Measurements from ENCODE around the gene GDF7. TPM values are rescaled to one million over a fixed set of nuclear protein-coding genes. Genes with fewer than 3 reads are reported as not detected.
"Not testable (repeated sequence)": the region's sequence is repeated elsewhere in the genome, so short reads cannot be mapped to it uniquely, and the experiment has no call there.

Gene GDF7
- polyA plus RNA-seq, 1 experiment = 0.32 TPM

DNA sequence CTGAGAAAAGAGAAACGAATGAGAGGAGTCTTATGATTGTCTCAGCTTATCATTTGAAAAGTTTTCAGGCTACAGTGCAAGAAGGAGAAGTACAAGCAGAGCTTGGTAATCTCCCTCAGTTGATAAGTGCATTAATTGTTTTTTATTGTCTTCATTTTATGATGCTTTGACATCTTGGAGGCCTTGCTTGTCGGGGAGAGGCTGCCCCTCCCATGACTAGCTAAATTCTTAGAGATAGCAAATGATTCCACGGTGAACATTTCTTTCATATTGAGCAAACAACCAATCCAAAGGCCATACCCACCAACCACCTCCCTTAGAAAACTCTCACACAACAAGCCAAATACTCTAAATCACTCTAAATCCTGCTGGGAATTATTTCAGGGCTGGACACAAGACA lies 39.8 kb downstream of the GDF7 start:
- H3K4me3 ChIP-seq (ENCODE audit: low read depth, low read length) = no peak overlapping the region
- CTCF ChIA-PET = interaction anchor here (1.2 to 1.6 kb wide), 3 partner anchors 16 to 72 kb away, joined by 3 read pairs; partner anchors contain the start of gene HS1BP3
- no peaks in the 10 kb centered on the region for H3K36me3 ChIP-seq (ENCODE audit: control insufficient read depth, insufficient read depth, low read length)
- POLR2A ChIA-PET = no interaction called here
- TF ChIP-seq, protein P1, sequence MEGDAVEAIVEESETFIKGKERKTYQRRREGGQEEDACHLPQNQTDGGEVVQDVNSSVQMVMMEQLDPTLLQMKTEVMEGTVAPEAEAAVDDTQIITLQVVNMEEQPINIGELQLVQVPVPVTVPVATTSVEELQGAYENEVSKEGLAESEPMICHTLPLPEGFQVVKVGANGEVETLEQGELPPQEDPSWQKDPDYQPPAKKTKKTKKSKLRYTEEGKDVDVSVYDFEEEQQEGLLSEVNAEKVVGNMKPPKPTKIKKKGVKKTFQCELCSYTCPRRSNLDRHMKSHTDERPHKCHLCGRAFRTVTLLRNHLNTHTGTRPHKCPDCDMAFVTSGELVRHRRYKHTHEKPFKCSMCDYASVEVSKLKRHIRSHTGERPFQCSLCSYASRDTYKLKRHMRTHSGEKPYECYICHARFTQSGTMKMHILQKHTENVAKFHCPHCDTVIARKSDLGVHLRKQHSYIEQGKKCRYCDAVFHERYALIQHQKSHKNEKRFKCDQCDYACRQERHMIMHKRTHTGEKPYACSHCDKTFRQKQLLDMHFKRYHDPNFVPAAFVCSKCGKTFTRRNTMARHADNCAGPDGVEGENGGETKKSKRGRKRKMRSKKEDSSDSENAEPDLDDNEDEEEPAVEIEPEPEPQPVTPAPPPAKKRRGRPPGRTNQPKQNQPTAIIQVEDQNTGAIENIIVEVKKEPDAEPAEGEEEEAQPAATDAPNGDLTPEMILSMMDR (IDR thresholded peaks at IDR 0.05; ENCODE audit: insufficient read depth, low read depth, low read length) = no peak
- H3K27me3 ChIP-seq (ENCODE audit: control insufficient read depth, insufficient read depth, low read length) = no peaks in the 10 kb centered on the region
- DNase-seq (ENCODE audit: low read depth) = no peak

DNA sequence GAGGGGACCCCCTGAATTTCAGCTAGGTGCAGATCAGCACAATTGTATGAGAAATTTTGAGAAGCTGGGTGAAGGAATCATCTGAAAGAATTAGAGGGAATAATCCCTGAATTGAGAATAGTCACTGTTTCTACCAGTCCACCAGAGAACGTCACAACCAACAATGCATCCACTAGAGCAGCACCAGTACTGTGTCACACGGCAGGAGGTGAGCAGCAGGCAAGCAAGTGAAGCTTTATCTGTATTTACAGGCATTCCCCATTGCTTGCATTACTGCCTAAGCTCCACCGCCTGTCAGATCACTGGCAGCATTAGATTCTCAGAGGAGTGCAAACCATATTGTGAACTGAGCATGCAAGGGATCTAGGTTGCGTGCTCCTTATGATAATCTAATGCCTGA lies 40.7 kb downstream of the GDF7 start:
- no peak for DNase-seq (ENCODE audit: low read depth)
- no peaks in the 10 kb centered on the region for H3K36me3 ChIP-seq (ENCODE audit: control insufficient read depth, insufficient read depth, low read length)
- no peaks in the 10 kb centered on the region for H3K27me3 ChIP-seq (ENCODE audit: control insufficient read depth, insufficient read depth, low read length)
- TF ChIP-seq, protein P1 (IDR thresholded peaks at IDR 0.05; ENCODE audit: insufficient read depth, low read depth, low read length) = no peak
- CTCF ChIA-PET = interaction anchor here (0.9 to 1.3 kb wide), 3 partner anchors 17 to 115 kb away, joined by 3 to 4 read pairs (median 3); no protein-coding TSS in a partner anchor
- POLR2A ChIA-PET = no interaction called here
- H3K4me3 ChIP-seq (ENCODE audit: low read depth, low read length) = no peak overlapping the region

DNA sequence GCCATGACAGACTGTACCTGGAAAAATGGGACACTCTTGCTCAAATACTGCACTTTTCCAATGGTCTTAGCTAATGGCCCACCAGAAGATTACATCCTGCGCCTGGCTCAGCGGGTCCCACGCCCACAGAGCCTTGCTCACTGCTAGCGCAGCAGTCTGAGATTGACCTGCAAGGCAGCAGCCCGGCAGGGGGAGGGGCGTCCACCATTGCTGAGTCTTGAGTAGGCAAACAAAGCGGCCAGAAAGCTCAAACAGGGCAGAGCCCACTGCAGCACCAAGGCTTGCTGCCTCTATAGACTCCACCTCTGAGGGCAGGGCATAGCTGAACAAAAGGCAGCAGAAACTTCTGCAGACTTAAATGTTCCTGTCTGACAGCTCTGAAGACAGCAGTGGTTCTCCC lies 44.7 kb downstream of the GDF7 start:
- POLR2A ChIA-PET; H3K27me3 ChIP-seq (ENCODE audit: control insufficient read depth, insufficient read depth, low read length); CTCF ChIA-PET; DNase-seq (ENCODE audit: low read depth); H3K36me3 ChIP-seq (ENCODE audit: control insufficient read depth, insufficient read depth, low read length); H3K4me3 ChIP-seq (ENCODE audit: low read depth, low read length): not testable (repeated sequence)

DNA sequence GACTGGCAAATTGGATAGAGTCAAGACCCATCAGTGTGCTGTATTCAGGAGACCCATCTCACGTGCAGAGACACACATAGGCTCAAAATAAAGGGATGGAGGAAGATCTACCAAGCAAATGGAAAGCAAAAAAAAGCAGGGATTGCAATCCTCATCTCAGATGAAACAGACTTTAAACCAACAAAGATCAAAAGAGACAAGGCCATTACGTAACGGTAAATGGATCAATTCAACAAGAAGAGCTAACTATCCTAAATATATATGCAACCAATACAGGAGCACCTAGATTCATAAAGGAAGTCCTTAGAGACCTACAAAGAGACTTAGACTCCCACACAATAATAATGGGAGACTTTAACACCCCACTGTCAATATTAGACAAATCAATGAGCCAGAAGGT lies 46.6 kb downstream of the GDF7 start:
- CTCF ChIA-PET; DNase-seq (ENCODE audit: low read depth); H3K27me3 ChIP-seq (ENCODE audit: control insufficient read depth, insufficient read depth, low read length); H3K4me3 ChIP-seq (ENCODE audit: low read depth, low read length); POLR2A ChIA-PET; H3K36me3 ChIP-seq (ENCODE audit: control insufficient read depth, insufficient read depth, low read length): not testable (repeated sequence)

DNA sequence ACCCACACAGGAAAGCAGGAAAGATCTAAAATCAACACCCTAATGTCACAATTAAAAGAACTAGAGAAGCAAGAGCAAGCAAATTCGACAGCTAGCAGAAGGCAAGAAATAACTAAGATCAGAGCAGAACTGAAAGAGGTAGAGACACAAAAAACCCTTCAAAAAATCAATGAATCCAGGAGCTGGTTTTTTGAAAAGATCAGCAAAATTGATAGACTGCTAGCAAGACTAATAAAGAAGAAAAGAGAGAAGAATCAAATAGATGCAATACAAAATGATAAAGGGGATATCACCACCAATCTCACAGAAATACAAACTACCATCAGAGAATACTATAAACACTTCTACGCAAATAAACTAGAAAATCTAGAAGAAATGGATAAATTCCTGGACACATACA lies 47.5 kb downstream of the GDF7 start:
- H3K27me3 ChIP-seq (ENCODE audit: control insufficient read depth, insufficient read depth, low read length); DNase-seq (ENCODE audit: low read depth); H3K36me3 ChIP-seq (ENCODE audit: control insufficient read depth, insufficient read depth, low read length); CTCF ChIA-PET; POLR2A ChIA-PET; H3K4me3 ChIP-seq (ENCODE audit: low read depth, low read length): not testable (repeated sequence)

DNA sequence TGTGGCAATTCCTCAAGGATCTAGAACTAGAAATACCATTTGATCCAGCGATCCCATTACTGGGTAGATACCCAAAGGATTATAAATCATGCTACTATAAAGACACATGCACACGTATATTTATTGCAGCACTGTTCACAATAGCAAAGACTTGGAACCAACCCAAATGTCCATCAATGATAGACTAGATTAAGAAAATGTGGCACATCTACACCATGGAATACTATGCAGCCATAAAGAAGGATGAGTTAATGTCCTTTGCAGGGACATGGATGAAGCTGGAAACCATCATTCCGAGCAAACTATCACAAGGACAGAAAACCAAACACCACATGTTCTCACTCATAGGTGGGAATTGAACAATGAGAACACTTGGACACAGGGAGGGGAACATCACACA lies 49.2 kb downstream of the GDF7 start:
- H3K36me3 ChIP-seq (ENCODE audit: control insufficient read depth, insufficient read depth, low read length); H3K4me3 ChIP-seq (ENCODE audit: low read depth, low read length); H3K27me3 ChIP-seq (ENCODE audit: control insufficient read depth, insufficient read depth, low read length); DNase-seq (ENCODE audit: low read depth); POLR2A ChIA-PET; CTCF ChIA-PET: not testable (repeated sequence)

DNA sequence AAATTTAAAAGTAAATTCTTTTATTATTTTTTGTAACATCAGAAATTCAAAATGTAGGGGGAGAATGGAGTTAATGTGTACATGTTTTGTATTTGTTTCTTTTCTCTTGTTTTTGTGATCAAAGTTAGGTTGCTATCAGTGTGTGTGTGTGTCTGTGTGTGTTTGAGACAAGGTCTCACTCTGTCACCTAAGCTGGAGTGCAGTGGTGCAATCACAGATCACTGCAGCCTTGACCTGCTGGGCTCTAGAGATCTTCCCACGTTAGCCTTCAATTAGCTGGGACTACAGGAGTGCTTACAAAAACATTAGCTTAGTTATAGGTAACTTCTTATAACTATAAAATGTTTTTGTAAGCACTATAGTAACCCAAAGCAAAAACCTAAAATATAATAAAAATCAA lies 50.7 kb downstream of the GDF7 start:
- CTCF ChIA-PET = interaction anchor here (0.7 to 1.1 kb wide), 2 partner anchors 56 to 57 kb away, joined by 3 read pairs; no protein-coding TSS in a partner anchor
- TF ChIP-seq, protein P1 (IDR thresholded peaks at IDR 0.05; ENCODE audit: insufficient read depth, low read depth, low read length) = no peak
- DNase-seq (ENCODE audit: low read depth) = no peak

More for the DNA sequence above, 50.7 kb downstream of the GDF7 start:
- Histone ChIP-seq H3K36me3 (ENCODE audit: control insufficient read depth, insufficient read depth, low read length) (no peaks in the 10 kb centered on the region), H3K4me3 (ENCODE audit: low read depth, low read length) (no peak overlapping the region), H3K27me3 (ENCODE audit: control insufficient read depth, insufficient read depth, low read length) (no peaks in the 10 kb centered on the region)
- POLR2A ChIA-PET = no interaction called here
